Measurements from ENCODE around the gene CELF3. TPM values are rescaled to one million over a fixed set of nuclear protein-coding genes. Genes with fewer than 3 reads are reported as not detected.
A peak's percentile ranks its signal among the peaks of the same experiment; 100 is the strongest.

CELF3 gene
- total RNA-seq, 1 experiment from 2014 or later, result not detected

DNA sequence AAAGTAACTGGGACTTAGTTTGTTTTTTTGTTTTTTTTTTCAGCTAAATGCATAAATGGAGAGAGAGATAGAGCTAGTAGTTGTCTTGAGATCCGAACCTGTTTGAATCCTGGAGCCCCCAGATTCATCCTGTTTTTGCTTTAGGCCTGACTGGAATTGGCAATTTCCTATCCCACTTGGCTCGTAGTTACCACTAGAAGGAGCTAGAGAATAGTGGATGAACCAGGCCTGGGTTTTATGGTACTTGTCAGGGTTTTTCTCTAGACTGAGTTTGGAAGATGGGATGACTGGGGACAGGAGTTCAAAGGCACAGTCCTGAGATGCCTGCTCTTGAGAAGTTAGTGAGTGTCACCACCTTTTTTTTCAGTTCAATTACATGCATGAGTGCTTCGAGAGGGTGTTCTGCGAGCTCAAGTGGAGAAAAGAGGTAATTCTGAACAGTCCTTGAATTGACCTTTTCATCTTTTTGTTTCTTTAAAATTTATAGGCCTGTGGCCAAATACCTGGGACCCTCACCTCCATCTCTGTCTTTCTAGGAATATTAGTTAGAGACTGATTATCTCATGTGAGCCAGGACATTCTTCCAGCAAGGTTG, 23.4 kb downstream of the CELF3 start:
- no peaks in the 10 kb centered on the region for H3K9me3 Mint-ChIP-seq (ENCODE audit: low read depth, unreplicated experiment)
- intact Hi-C loops (cut with micrococcal nuclease; ENCODE audit: unreplicated experiment), result loop anchor here (1.0 kb wide), 2 partner anchors 42 to 143 kb away; no protein-coding TSS in a partner anchor
- DNase-seq, result peak; percentile 34
- peaks cover 14% of the 10 kb centered on the region for H3K36me3 Mint-ChIP-seq (ENCODE audit: insufficient read depth, unreplicated experiment)
- no peaks in the 10 kb centered on the region for H3K27me3 Mint-ChIP-seq (ENCODE audit: unreplicated experiment)
- no peak overlapping the region for H3K27ac Mint-ChIP-seq (ENCODE audit: unreplicated experiment)
- H3K4me1 Mint-ChIP-seq (ENCODE audit: low read depth, unreplicated experiment), result no peaks in the 10 kb centered on the region
- CTCF ChIA-PET, result interaction anchor here (0.8 to 2.1 kb wide), 11 partner anchors 12 to 143 kb away, joined by 3 to 17 read pairs (median 4); no protein-coding TSS in a partner anchor
- no peak overlapping the region for H3K4me3 Mint-ChIP-seq (ENCODE audit: low read depth, unreplicated experiment)
- BruUV-seq (replicated peaks), result no TSS peak
- TF ChIP-seq, protein P1, sequence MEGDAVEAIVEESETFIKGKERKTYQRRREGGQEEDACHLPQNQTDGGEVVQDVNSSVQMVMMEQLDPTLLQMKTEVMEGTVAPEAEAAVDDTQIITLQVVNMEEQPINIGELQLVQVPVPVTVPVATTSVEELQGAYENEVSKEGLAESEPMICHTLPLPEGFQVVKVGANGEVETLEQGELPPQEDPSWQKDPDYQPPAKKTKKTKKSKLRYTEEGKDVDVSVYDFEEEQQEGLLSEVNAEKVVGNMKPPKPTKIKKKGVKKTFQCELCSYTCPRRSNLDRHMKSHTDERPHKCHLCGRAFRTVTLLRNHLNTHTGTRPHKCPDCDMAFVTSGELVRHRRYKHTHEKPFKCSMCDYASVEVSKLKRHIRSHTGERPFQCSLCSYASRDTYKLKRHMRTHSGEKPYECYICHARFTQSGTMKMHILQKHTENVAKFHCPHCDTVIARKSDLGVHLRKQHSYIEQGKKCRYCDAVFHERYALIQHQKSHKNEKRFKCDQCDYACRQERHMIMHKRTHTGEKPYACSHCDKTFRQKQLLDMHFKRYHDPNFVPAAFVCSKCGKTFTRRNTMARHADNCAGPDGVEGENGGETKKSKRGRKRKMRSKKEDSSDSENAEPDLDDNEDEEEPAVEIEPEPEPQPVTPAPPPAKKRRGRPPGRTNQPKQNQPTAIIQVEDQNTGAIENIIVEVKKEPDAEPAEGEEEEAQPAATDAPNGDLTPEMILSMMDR (IDR thresholded peaks at IDR 0.05; ENCODE audit: unreplicated experiment), result peak; percentile 39

DNA sequence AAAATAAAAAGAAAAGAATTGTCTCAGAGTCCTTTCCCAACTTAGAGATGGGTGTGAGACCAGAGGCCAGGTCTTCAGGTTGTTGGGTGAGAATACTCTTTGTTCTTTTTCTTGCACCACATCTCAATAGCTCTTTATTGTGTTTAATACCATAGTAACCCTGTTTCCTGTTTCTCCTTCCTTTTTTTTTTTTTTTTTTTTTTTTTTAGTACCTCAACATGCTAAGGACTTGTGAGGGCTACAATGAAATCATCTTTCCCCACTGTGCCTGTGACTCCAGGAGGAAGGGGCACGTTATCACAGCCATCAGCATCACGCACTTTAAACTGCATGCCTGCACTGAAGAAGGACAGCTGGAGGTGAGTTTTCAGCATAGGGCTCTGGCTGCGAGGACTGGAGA, 24.4 kb downstream of the CELF3 start:
- Mint-ChIP-seq H3K4me1 (ENCODE audit: low read depth, unreplicated experiment) (no peaks in the 10 kb centered on the region), H3K9me3 (ENCODE audit: low read depth, unreplicated experiment) (no peaks in the 10 kb centered on the region), H3K27me3 (ENCODE audit: unreplicated experiment) (no peaks in the 10 kb centered on the region), H3K27ac (ENCODE audit: unreplicated experiment) (no peak overlapping the region), H3K4me3 (ENCODE audit: low read depth, unreplicated experiment) (no peak overlapping the region), H3K36me3 (ENCODE audit: insufficient read depth, unreplicated experiment) (peaks cover 18% of the 10 kb centered on the region)
- TF ChIP-seq, protein P1 (IDR thresholded peaks at IDR 0.05; ENCODE audit: unreplicated experiment), result no peak
- CTCF ChIA-PET, result interaction anchor here (0.6 to 2.1 kb wide), 3 partner anchors 19 to 480 kb away, joined by 4 to 17 read pairs (median 8); no protein-coding TSS in a partner anchor
- DNase-seq, result no peak
- no TSS peak for BruUV-seq (replicated peaks)
- intact Hi-C loops (cut with micrococcal nuclease; ENCODE audit: unreplicated experiment), result no loop called here

DNA sequence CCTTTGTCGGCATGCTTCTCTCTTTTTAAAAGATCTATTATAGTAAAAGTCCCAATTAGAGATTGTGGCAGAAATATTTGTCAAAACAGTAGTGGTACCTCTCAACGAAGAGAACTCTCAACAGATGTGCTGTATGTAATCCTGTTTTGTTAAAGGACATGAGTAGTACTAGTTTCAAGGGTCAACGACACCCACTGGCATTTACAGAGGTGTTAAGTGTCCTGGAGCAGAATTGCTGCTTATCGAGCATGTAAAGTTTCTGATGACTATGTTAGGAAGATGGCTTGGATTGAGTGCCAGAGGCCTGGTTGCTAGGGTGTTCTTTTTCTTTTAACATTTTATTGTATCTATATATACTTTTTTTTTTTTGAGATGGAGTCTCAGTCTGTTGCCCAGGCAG, 27.1 kb downstream of the CELF3 start:
- Mint-ChIP-seq H3K9me3 (ENCODE audit: low read depth, unreplicated experiment) (no peaks in the 10 kb centered on the region), H3K27ac (ENCODE audit: unreplicated experiment) (no peak overlapping the region), H3K4me1 (ENCODE audit: low read depth, unreplicated experiment) (no peaks in the 10 kb centered on the region), H3K36me3 (ENCODE audit: insufficient read depth, unreplicated experiment) (peaks cover 10% of the 10 kb centered on the region), H3K27me3 (ENCODE audit: unreplicated experiment) (no peaks in the 10 kb centered on the region), H3K4me3 (ENCODE audit: low read depth, unreplicated experiment) (no peak overlapping the region)
- intact Hi-C loops (cut with micrococcal nuclease; ENCODE audit: unreplicated experiment), result no loop called here
- no peak for DNase-seq
- TF ChIP-seq, protein P1 (IDR thresholded peaks at IDR 0.05; ENCODE audit: unreplicated experiment), result no peak
- no TSS peak for BruUV-seq (replicated peaks)
- CTCF ChIA-PET, result interaction anchor here (2.0 kb wide), 1 partner anchor 9 kb away, joined by 8 read pairs; no protein-coding TSS in a partner anchor

DNA sequence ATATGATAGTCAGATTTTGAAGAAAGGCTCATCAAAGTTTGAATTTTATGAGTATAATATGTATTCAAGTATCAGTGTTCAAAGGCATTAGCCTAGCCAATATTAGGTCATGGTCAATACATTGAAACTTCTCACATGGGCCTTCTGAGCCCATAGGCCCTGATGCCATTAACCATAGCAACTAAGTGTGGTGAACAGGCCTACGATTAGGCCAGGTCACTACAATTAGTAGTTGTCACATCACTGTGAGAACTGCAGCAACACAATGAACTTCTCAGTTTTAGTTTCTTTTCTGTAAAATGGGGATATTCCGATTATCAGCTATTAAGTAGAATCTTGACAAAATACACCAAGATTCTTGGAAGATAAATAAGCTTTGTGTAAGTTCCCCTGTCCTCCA, 30.0 kb downstream of the CELF3 start:
- Mint-ChIP-seq H3K27me3 (ENCODE audit: unreplicated experiment) (no peaks in the 10 kb centered on the region), H3K4me3 (ENCODE audit: low read depth, unreplicated experiment) (no peak overlapping the region), H3K4me1 (ENCODE audit: low read depth, unreplicated experiment) (peaks cover 7% of the 10 kb centered on the region), H3K9me3 (ENCODE audit: low read depth, unreplicated experiment) (no peaks in the 10 kb centered on the region), H3K27ac (ENCODE audit: unreplicated experiment) (no peak overlapping the region), H3K36me3 (ENCODE audit: insufficient read depth, unreplicated experiment) (peaks cover 6% of the 10 kb centered on the region)
- no peak for DNase-seq
- TF ChIP-seq, protein P1 (IDR thresholded peaks at IDR 0.05; ENCODE audit: unreplicated experiment), result no peak
- CTCF ChIA-PET, result interaction anchor here (0.5 kb wide), 1 partner anchor 109 kb away, joined by 4 read pairs; no protein-coding TSS in a partner anchor
- intact Hi-C loops (cut with micrococcal nuclease; ENCODE audit: unreplicated experiment), result no loop called here
- BruUV-seq (replicated peaks), result no TSS peak

All from Calu3 (cell line).